HEK293T (cell line): Measurements from ENCODE around the gene ZMAT5.

Experiments used
- CTCF ChIA-PET: fragments of 350-600 bp; formaldehyde crosslinking; extraction: SDS; loops from one replicate; lab custom pipeline; 2021; ENCODE audit warnings: antibody characterized with exemption, inconsistent platforms; lab: Yijun Ruan, JAX
- POLR2A ChIA-PET: fragments of 350-600 bp; formaldehyde crosslinking; extraction: SDS; loops from one replicate; lab custom pipeline; 2020; ENCODE audit warnings: antibody characterized with exemption, inconsistent platforms; lab: Yijun Ruan, JAX
- DNase-seq: peaks from one replicate; pipeline ENCODE4 v3.0.0; 2012; ENCODE audit warnings: mixed read lengths; ENCODE audit errors: extremely low spot score
- ARNT ChIP-seq: fragments of 450-650 bp; IDR thresholded peaks from 2 replicates; pipeline ENCODE4 v1.6.1; 2017; ENCODE audit warnings: mild to moderate bottlenecking
- BHLHE40 ChIP-seq: fragments of 450-650 bp; IDR thresholded peaks from 2 replicates; pipeline ENCODE4 v1.6.1; 2016; ENCODE audit warnings: mild to moderate bottlenecking, moderate library complexity, borderline replicate concordance
- CTBP1 ChIP-seq: fragments of 450-650 bp; IDR thresholded peaks from 2 replicates; pipeline ENCODE4 v1.6.1; 2016; ENCODE audit warnings: borderline replicate concordance
- ELF4 ChIP-seq: fragments of 450-650 bp; IDR thresholded peaks from 2 replicates; pipeline ENCODE4 v1.6.1; 2017; ENCODE audit warnings: antibody characterized with exemption
- FOXA1 ChIP-seq: fragments of 450-650 bp; IDR thresholded peaks from 2 replicates; pipeline ENCODE4 v1.6.1; 2016; ENCODE audit warnings: mild to moderate bottlenecking
- FOXK2 ChIP-seq: fragments of 450-650 bp; IDR thresholded peaks from 2 replicates; pipeline ENCODE4 v1.6.1; 2016; ENCODE audit warnings: mild to moderate bottlenecking
- FOXM1 ChIP-seq: fragments of 450-650 bp; IDR thresholded peaks from 2 replicates; pipeline ENCODE4 v1.6.1; 2017; ENCODE audit warnings: mild to moderate bottlenecking, borderline replicate concordance
- HDGF ChIP-seq: fragments of 450-650 bp; IDR thresholded peaks from 2 replicates; pipeline ENCODE4 v1.6.1; 2017; ENCODE audit warnings: antibody characterized with exemption, borderline replicate concordance
- L3MBTL2 ChIP-seq: fragments of 450-650 bp; conservative IDR thresholded peaks from 2 replicates; pipeline ENCODE4 v1.6.1; 2016; ENCODE audit warnings: mild to moderate bottlenecking
- LEF1 ChIP-seq: fragments of 450-650 bp; IDR thresholded peaks from 2 replicates; pipeline ENCODE4 v1.6.1; 2017; ENCODE audit warnings: mild to moderate bottlenecking, borderline replicate concordance
- NFRKB ChIP-seq: fragments of 450-650 bp; IDR thresholded peaks from 2 replicates; pipeline ENCODE4 v1.6.1; 2016; ENCODE audit warnings: mild to moderate bottlenecking, moderate library complexity
- PKNOX1 ChIP-seq: fragments of 450-650 bp; IDR thresholded peaks from 2 replicates; pipeline ENCODE4 v1.6.1; 2016
- SP1 ChIP-seq: fragments of 450-650 bp; IDR thresholded peaks from 2 replicates; pipeline ENCODE4 v1.6.1; 2017
- SUZ12 ChIP-seq: fragments of 450-650 bp; IDR thresholded peaks from 2 replicates; pipeline ENCODE4 v1.6.1; 2016; ENCODE audit warnings: mild to moderate bottlenecking
- TARDBP ChIP-seq: fragments of 450-650 bp; IDR thresholded peaks from 2 replicates; pipeline ENCODE4 v1.6.1; 2016
- ZNF384 ChIP-seq: fragments of 450-650 bp; IDR thresholded peaks from 2 replicates; pipeline ENCODE4 v1.6.1; 2016

ZMAT5 gene

GRCh38 chr22:29811377-29811776 is 44.6 kb upstream of the ZMAT5 start:
- ChIA-PET POLR2A (no interaction called here), CTCF (interaction anchor here (0.5 to 1.1 kb wide), 3 partner anchors 16 to 193 kb away, joined by 3 to 4 read pairs (median 4); no protein-coding TSS in a partner anchor)

DNA sequence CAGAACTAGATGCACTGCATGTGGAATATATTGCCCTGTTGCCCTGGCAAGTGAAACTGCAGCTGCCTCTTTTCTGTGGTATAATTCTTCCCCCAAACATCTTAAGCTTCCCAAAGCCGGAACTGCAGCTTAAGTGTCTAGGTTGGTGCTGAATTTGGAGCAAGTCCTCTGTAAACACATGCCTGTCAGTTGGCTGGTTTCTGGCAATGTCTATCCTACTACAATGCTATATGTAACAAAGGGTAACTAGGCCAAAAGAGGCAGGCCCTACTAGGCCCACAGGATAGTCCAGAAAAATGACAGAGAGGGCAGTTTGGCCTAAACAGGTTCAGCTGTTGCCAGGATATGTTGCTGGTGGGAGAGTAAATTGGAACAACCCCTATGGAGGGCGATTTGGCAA is 43.4 kb upstream of the ZMAT5 start:
- ChIA-PET POLR2A (interaction anchor here (1.1 kb wide), 1 partner anchor 28 kb away, joined by 3 read pairs; the partner anchor contains the start of gene ASCC2), CTCF (no interaction called here)
- DNase-seq = no peak
- TF ChIP-seq ELF4 (no peak), L3MBTL2 (no peak), SP1 (no peak), LEF1 (no peak), TARDBP (no peak), SUZ12 (no peak), PKNOX1 (no peak), NFRKB (no peak), ARNT (no peak), ZNF384 (no peak), FOXK2 (no peak), CTBP1 (no peak), FOXA1 (no peak), BHLHE40 (no peak), HDGF (no peak), FOXM1 (no peak)

More at GRCh38 chr22:29811377-29811776, 44.6 kb upstream of the ZMAT5 start:
- TF ChIP-seq SP1 (no peak), CTBP1 (no peak), PKNOX1 (no peak), ARNT (no peak), ELF4 (no peak), L3MBTL2 (no peak), FOXK2 (no peak), ZNF384 (no peak), NFRKB (no peak), LEF1 (no peak)
- no peak for DNase-seq

- DNase-seq = no peak
- TF ChIP-seq ZNF384 (no peak), CTBP1 (no peak), FOXK2 (no peak), FOXA1 (no peak), BHLHE40 (no peak), ARNT (no peak), L3MBTL2 (no peak), TARDBP (no peak), SUZ12 (no peak), SP1 (no peak), PKNOX1 (no peak), HDGF (no peak), FOXM1 (no peak)
- ChIA-PET POLR2A (no interaction called here), CTCF (interaction anchor here (0.9 kb wide), 1 partner anchor 199 kb away, joined by 3 read pairs; no protein-coding TSS in a partner anchor)
These were observed 39.4 kb upstream of the ZMAT5 start for GRCh38 chr22:29806196-29806595.

GRCh38 chr22:29804985-29805384 is 38.2 kb upstream of the ZMAT5 start:
- TF ChIP-seq FOXA1 = no peak
- no peak for TF ChIP-seq FOXK2
- TF ChIP-seq ELF4 = no peak
- TF ChIP-seq LEF1 = no peak
- no peak for TF ChIP-seq FOXM1
- no peak for TF ChIP-seq BHLHE40
- TF ChIP-seq L3MBTL2 = no peak
- TF ChIP-seq NFRKB = no peak
- no peak for TF ChIP-seq SP1
- no peak for TF ChIP-seq ARNT
- TF ChIP-seq CTBP1 = no peak
- TF ChIP-seq ZNF384 = no peak
- TF ChIP-seq SUZ12 = no peak
- TF ChIP-seq PKNOX1 = no peak
- no peak for TF ChIP-seq TARDBP
- ChIA-PET CTCF (interaction anchor here (0.5 kb wide), 1 partner anchor 174 kb away, joined by 3 read pairs; no protein-coding TSS in a partner anchor), POLR2A (no interaction called here)
- DNase-seq = no peak

- TF ChIP-seq BHLHE40 (no peak), HDGF (no peak), PKNOX1 (no peak), L3MBTL2 (no peak), SP1 (no peak), FOXK2 (no peak), ELF4 (no peak), ARNT (no peak), SUZ12 (no peak), FOXM1 (no peak), LEF1 (no peak), CTBP1 (no peak), TARDBP (no peak), FOXA1 (no peak), ZNF384 (no peak), NFRKB (no peak)
- ChIA-PET POLR2A (no interaction called here), CTCF (no interaction called here)
- DNase-seq = no peak
These were observed 36.4 kb upstream of the ZMAT5 start for GRCh38 chr22:29803190-29803589.
